Endothelial cell of umbilical vein (primary cell): ENCODE measurements around the gene PHLPP1. TPM values are rescaled to one million over a fixed set of nuclear protein-coding genes. Genes with fewer than 3 reads are reported as not detected.

Experiments used
- BruUV-seq: library from RNA; stranded (reverse); fragments of 400-500 nt; replicated peaks from 2 replicates; lab custom pipeline; 2021; lab: Mats Ljungman, UMichigan
- CTCF ChIA-PET: fragments of 300-600, 350-600 bp; sonication (Branson Sonifier 250); formaldehyde crosslinking; loops from one replicate; lab custom pipeline; 2021; ENCODE audit warnings: antibody characterized with exemption, inconsistent platforms; lab: Charles Lee
- POLR2A ChIA-PET: fragments of 300-600, 350-600 bp; sonication (Branson Sonifier 250); formaldehyde crosslinking; loops from one replicate; lab custom pipeline; 2021; ENCODE audit warnings: antibody characterized with exemption, inconsistent platforms; lab: Charles Lee
- DNase-seq: peaks from one replicate; pipeline ENCODE4 v3.0.0-alpha.2; 2011; ENCODE audit warnings: low read depth, low spot score
- FAIRE-seq: peaks from 2 replicates; lab custom pipeline; 2011; peaks lifted over from hg19 to GRCh38; lab: Jason Lieb, UNC
- H2AFZ ChIP-seq: 2 replicates; pipeline ENCODE4 v1.6.0; 2012; ENCODE audit warnings: low read depth, low read length, control low read depth, inconsistent platforms
- H3K27ac ChIP-seq: 2 replicates; pipeline ENCODE4 v1.5.1; 2011; ENCODE audit warnings: low read depth, mild to moderate bottlenecking, control low read depth, low read length, moderate library complexity; ENCODE audit not compliant: insufficient read depth
- H3K27me3 ChIP-seq, 2 experiments: 2 replicates each; pipeline versions ENCODE4 v1.6.0 to v1.6.1; 2011; ENCODE audit warnings: low read length in 2 of 2, mixed read lengths in 1 of 2; ENCODE audit not compliant: control insufficient read depth in 2 of 2, insufficient read depth in 2 of 2
- H3K36me3 ChIP-seq, 2 experiments: 2 replicates in 1 of 2; 3 replicates in 1 of 2; pipeline ENCODE4 v1.5.1; 2011; ENCODE audit warnings: low read length in 2 of 2, mild to moderate bottlenecking in 1 of 2, moderate library complexity in 1 of 2; ENCODE audit not compliant: control insufficient read depth in 2 of 2, insufficient read depth in 2 of 2; ENCODE audit errors: extremely low read depth in 1 of 2
- H3K4me1 ChIP-seq: 3 replicates; pipeline ENCODE4 v1.5.1; 2011; ENCODE audit warnings: mild to moderate bottlenecking, low read length; ENCODE audit not compliant: control insufficient read depth, insufficient read depth; ENCODE audit errors: extremely low read depth
- H3K4me2 ChIP-seq: 2 replicates; pipeline ENCODE4 v1.6.1; 2011; ENCODE audit warnings: low read length, control low read depth, mixed read lengths; ENCODE audit not compliant: insufficient read depth
- H3K4me3 ChIP-seq, 3 experiments: fragments of 200-600 bp in 1 of 3; sonication (generic), shearing (Covaris generic) in 1 of 3; replicated peaks in 1 of 3; 2 replicates each; pipeline ENCODE4 v1.5.1; 2011 to 2016; ENCODE audit warnings: control low read depth in 3 of 3, low read length in 3 of 3, mild to moderate bottlenecking in 2 of 3, inconsistent platforms in 1 of 3, low read depth in 1 of 3, moderate library complexity in 1 of 3; ENCODE audit not compliant: insufficient read depth in 1 of 3
- H3K79me2 ChIP-seq: 2 replicates; pipeline ENCODE4 v1.6.0; 2012; ENCODE audit warnings: low read length, inconsistent platforms; ENCODE audit not compliant: control insufficient read depth, insufficient read depth
- H3K9ac ChIP-seq: replicated peaks from 2 replicates; pipeline ENCODE3; 2011; ENCODE audit warnings: low read length, control low read depth; ENCODE audit not compliant: insufficient read depth; ENCODE audit errors: extremely low read depth
- H3K9me1 ChIP-seq: replicated peaks from 3 replicates; pipeline ENCODE4 v1.6.0; 2011; ENCODE audit warnings: mild to moderate bottlenecking, low read length; ENCODE audit not compliant: control insufficient read depth, insufficient read depth; ENCODE audit errors: extremely low read depth
- H3K9me3 ChIP-seq: replicated peaks from 2 replicates; pipeline ENCODE4 v1.5.1; 2012; ENCODE audit warnings: low read length, inconsistent platforms; ENCODE audit not compliant: control insufficient read depth, insufficient read depth
- H4K20me1 ChIP-seq: replicated peaks from 2 replicates; pipeline ENCODE3; 2011; ENCODE audit warnings: mild to moderate bottlenecking, low read length; ENCODE audit not compliant: control insufficient read depth, insufficient read depth; ENCODE audit errors: extremely low read depth
- EZH2 ChIP-seq: IDR thresholded peaks from 2 replicates; pipeline ENCODE4 v1.6.1; 2012; ENCODE audit warnings: borderline replicate concordance, low read depth, mild to moderate bottlenecking, moderate library complexity, low read length, inconsistent platforms; ENCODE audit not compliant: severe bottlenecking
- GATA2 ChIP-seq: IDR thresholded peaks from 2 replicates; pipeline ENCODE4 v1.7.0; 2011; ENCODE audit warnings: low read depth, mild to moderate bottlenecking, moderate library complexity, mixed read lengths, low read length; ENCODE audit not compliant: insufficient read length, insufficient read depth
- MYC ChIP-seq: IDR thresholded peaks from one replicate; pipeline ENCODE4 v1.6.1; 2011; ENCODE audit warnings: mild to moderate bottlenecking, low read depth, low read length
- POLR2A ChIP-seq: IDR thresholded peaks from 2 replicates; pipeline ENCODE4 v1.6.1; 2012; ENCODE audit warnings: low read depth, mild to moderate bottlenecking, control low read depth, low read length
- POLR2AphosphoS5 ChIP-seq: IDR thresholded peaks from 2 replicates; pipeline ENCODE4 v1.6.1; 2012; ENCODE audit warnings: low read depth, mild to moderate bottlenecking, control low read depth, low read length, moderate library complexity; ENCODE audit not compliant: insufficient read depth
- dilution Hi-C: fragments of 300-500 bp; cut with MboI; formaldehyde crosslinking; loops from one replicate; pipeline ENCODE4 v1.15.0; 2019; ENCODE audit warnings: low sequenced_read_pairs; ENCODE audit not compliant: extremely low pct_ligation_motif_present
- intact Hi-C: fragments of 100-400 bp; cut with micrococcal nuclease; formaldehyde crosslinking; loops from one replicate; pipeline ENCODE4 v1.10.0; 2022
- polyA plus RNA-seq, 4 experiments: library from polyadenylated mRNA; depleted of rRNA in 3 of 4; stranded (reverse) in 3 of 4; unstranded in 1 of 4; fragments of >200 nt; gene quantifications; 2 replicates each; pipeline versions ENCODE4 v1.2.1 to v1.2.3, GENCODE V29; 2011 to 2012; ENCODE audit warnings: missing spikeins in 1 of 4
- total RNA-seq: library from RNA; stranded (reverse); gene quantifications from 2 replicates; pipeline ENCODE4 v1.2.3, GENCODE V29; 2021
- TF ChIP-seq, protein P1 (sequence below), 2 donors: IDR thresholded peaks; 1 replicate in 1 of 2; 2 replicates in 1 of 2; pipeline ENCODE4 v1.5.1; 2011; ENCODE audit warnings: low read length in 2 of 2, mild to moderate bottlenecking in 2 of 2, moderate library complexity in 2 of 2, control low read depth in 1 of 2, inconsistent platforms in 1 of 2, low read depth in 1 of 2; ENCODE audit not compliant: insufficient read depth in 1 of 2; ENCODE audit errors: extremely low read depth in 1 of 2
- TF ChIP-seq, protein P2 (sequence below): IDR thresholded peaks from 2 replicates; pipeline ENCODE4 v1.6.1; 2011; ENCODE audit not compliant: insufficient read depth, insufficient read length

PHLPP1 gene
- total and polyA plus RNA-seq, 2 donors (not counting 3 experiments of a cell fraction or from before 2014, with no cell fraction given), result 4.0 to 10.8 TPM

DNA sequence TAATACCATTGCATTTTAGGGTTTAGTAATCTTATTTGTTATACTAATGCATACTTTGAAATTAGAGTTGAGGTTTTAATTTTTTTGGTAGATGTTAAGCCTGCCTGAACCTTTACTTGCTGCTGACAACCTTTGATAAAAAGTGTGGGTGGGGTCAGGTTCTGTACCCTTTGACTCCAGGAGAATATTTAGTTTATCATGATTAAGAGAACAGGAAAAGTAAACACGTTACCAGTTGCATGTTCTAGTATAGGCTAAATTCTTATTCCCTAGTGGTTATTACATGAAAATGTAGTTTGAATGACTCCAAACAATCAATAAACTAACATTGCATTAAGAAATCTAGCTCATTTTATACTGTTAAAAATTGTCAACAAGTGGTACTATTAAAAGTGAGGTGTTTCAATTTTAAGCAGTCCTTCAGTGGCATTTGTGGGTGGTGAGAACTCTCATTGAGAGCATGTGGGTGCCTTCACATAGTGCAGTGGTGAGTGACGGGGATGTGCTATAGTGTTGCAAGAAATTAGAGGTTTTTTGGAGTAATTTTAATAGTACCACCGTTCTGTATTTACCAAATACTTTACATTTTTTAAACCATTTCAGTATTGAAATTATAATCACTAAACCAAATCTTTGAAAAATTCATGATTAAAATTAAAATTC, 29.9 kb downstream of the PHLPP1 start:
- intact Hi-C loops, result no loop called here
- DNase-seq (no peak), FAIRE-seq (no peak)
- ChIA-PET CTCF (no interaction called here), POLR2A (no interaction called here)
- Histone ChIP-seq H3K27ac (no peak overlapping the region), H3K4me2 (no peak overlapping the region), H3K9ac (no peak overlapping the region), H4K20me1 (no peaks in the 10 kb centered on the region), H3K9me3 (no peaks in the 10 kb centered on the region), H3K27me3 (no peaks in the 10 kb centered on the region), H2AFZ (no peak overlapping the region), H3K79me2 (peaks cover 3% of the 10 kb centered on the region), H3K36me3 (no peaks in the 10 kb centered on the region), H3K4me3 (no peak overlapping the region), H3K4me1 (peaks cover 2% of the 10 kb centered on the region), H3K9me1 (no peaks in the 10 kb centered on the region)
- TF ChIP-seq POLR2AphosphoS5, result no peak
- no peak for TF ChIP-seq EZH2
- TF ChIP-seq GATA2, result no peak
- TF ChIP-seq POLR2A, result no peak
- TF ChIP-seq MYC, result no peak
- TF ChIP-seq, protein P1, sequence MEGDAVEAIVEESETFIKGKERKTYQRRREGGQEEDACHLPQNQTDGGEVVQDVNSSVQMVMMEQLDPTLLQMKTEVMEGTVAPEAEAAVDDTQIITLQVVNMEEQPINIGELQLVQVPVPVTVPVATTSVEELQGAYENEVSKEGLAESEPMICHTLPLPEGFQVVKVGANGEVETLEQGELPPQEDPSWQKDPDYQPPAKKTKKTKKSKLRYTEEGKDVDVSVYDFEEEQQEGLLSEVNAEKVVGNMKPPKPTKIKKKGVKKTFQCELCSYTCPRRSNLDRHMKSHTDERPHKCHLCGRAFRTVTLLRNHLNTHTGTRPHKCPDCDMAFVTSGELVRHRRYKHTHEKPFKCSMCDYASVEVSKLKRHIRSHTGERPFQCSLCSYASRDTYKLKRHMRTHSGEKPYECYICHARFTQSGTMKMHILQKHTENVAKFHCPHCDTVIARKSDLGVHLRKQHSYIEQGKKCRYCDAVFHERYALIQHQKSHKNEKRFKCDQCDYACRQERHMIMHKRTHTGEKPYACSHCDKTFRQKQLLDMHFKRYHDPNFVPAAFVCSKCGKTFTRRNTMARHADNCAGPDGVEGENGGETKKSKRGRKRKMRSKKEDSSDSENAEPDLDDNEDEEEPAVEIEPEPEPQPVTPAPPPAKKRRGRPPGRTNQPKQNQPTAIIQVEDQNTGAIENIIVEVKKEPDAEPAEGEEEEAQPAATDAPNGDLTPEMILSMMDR (IDR thresholded peaks at IDR 0.05; ENCODE audit: extremely low read depth in 1 of 2, insufficient read depth in 1 of 2, low read depth in 1 of 2, low read length in 2 of 2), result no peak
- TF ChIP-seq, protein P2, sequence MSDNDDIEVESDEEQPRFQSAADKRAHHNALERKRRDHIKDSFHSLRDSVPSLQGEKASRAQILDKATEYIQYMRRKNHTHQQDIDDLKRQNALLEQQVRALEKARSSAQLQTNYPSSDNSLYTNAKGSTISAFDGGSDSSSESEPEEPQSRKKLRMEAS, result no peak
- dilution Hi-C loops, result no loop called here
- BruUV-seq, result no TSS peak
